C1 segment of cervical spinal cord (tissue), 14 donors: ENCODE measurements around the gene PSMD1.
"Not testable (repeated sequence)": the region's sequence is repeated elsewhere in the genome, so short reads cannot be mapped to it uniquely, and the experiment has no call there.

Experiments used
- DNase-seq, 14 donors: peaks; one replicate each; lab custom pipeline; 2025; lab: John Stamatoyannopoulos, UW

PSMD1 gene

DNA sequence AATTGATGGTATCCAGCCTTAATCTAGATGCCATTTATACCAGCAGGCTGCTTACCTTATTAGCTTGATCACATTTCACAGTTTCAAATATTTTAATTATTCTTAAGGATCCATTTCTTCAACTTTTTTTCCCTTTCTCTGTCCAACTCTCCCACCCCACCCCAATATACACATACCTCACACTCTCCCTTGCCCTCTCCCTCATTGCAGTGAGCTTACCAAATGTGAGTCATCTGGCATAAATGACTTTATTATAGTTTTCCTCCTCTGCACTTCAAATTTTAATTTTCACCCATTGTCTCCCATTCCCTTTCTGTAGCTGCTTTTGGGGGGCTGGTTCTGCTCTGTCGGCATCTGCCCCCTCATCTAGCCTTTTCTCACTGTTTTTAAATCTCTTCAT, 55.3 kb downstream of the PSMD1 start:
- DNase-seq, result no peak

- DNase-seq, result no peak
Observed at GRCh38 chr2:231113489-231113888, 56.8 kb downstream of the PSMD1 start.

GRCh38 chr2:231115651-231116050, 59.0 kb downstream of the PSMD1 start:
- no peak for DNase-seq

- DNase-seq, result no peak
Observed at GRCh38 chr2:231117148-231117547, 60.5 kb downstream of the PSMD1 start.

- DNase-seq, result no peak
Observed at GRCh38 chr2:231117922-231118613, 61.4 kb downstream of the PSMD1 start.

GRCh38 chr2:231118614-231118942, 61.9 kb downstream of the PSMD1 start:
- DNase-seq, result no peak

DNA sequence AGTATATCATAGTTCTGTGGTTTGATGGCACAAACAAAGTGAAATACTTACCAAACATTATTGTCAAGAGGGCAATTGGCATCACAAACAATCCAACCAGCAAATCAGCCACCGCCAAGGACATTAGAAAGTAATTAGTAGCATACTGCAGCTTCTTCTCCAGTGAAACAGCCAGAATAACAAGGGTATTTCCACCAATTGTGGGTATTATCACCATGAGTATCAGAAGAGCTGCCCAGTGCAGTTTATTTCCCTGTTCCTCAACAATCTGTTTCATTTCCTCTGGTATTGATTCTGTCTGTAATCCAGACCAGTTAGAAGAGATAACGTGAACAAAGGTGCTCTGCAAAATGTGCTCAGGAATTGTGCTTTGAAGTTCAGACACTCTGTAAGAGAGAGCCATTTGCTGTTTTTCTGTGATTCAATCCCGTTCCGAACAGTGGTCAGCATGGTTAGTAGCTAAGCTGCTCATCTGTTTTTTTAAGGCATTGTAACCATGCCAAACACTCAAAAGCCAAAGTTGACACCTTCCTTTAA, 66.8 kb downstream of the PSMD1 start:
- no peak for DNase-seq

- no peak for DNase-seq
Observed at GRCh38 chr2:231124838-231125568, 68.3 kb downstream of the PSMD1 start, which contains the start of gene HTR2B. Gene HTR2B, minus strand, starts transcription at chr2:231125042. Its CDS starts 1,278 bp downstream, at chr2:231123764.

DNA sequence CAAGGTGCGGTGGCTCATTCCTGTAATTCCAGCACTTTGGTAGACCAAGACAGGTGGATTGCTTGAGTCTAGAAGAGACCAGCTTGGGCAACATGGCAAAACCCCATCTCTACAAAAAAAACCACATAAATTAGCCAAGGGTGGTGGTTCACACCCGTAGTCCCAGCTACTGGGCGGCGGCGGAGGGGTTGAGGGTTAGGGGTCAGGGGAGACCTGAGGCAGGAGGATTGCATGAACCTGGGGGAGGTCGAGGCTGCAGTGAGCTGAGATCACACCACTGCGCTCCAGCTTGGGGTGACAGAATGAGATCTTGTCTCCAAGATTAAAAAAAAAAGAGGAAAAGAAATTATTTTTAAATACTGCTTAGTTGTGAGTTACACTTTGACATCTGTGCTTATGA, 69.5 kb downstream of the PSMD1 start:
- no peak for DNase-seq

DNA sequence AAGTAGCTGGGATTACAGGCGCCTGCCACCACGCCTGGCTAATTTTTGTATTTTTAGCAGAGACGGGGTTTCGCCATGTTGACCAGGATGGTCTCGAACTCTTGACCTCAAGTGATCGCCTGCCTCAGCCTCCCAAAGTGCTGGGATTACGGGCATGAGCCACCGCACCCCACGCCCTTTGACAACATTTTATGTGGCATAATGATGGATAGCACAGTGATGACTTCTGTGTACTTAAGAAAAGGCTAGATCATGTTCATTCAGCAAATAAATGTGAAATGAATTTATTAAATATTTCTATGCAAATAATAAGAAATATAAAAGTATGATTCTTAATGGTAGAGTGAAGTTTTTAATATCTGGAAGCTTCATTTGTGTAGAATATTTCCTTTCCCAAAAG, 70.8 kb downstream of the PSMD1 start:
- DNase-seq, result no peak

DNA sequence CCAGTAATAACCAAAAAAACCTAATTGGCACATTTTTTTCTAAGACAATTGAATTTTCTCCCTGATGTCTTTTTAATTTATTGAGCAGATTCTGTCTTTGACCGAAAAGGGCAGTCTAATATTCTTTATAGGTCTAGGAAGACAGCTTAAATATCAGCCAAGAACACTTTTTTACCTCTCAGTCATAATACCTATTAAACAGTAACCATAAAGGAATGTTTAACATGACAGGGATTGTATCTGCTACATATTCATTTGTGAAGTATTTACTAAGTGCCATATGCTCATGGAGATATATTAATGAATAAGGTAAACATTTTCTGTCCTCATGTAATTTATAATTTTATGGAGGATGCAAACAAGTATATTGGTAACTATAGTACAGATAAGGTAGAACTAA, 71.3 kb downstream of the PSMD1 start:
- no peak for DNase-seq

GRCh38 chr2:231128541-231128940, 71.9 kb downstream of the PSMD1 start:
- no peak for DNase-seq

DNA sequence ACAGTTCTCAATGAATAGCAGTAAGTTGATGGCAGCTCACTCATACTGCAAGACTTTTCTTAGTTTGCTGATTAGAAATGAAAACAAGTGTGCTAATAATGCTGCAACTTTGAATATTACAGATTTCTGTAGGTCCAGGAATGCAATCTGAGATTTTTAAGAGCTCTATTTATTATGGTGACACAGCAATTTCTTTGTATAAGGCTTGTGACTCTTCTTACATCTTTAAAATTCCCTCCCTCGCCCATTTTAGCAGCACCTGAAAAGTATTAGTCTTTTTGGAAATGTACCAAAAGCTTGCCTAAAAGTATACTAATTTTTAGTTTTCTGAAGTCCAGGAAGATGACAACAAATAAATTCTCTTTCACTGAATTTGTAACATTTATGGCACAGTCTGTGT, 72.5 kb downstream of the PSMD1 start:
- DNase-seq, result no peak

- DNase-seq, result no peak
Observed at GRCh38 chr2:231130336-231131056, 73.8 kb downstream of the PSMD1 start.

GRCh38 chr2:231132129-231132528, 75.5 kb downstream of the PSMD1 start:
- no peak for DNase-seq

DNA sequence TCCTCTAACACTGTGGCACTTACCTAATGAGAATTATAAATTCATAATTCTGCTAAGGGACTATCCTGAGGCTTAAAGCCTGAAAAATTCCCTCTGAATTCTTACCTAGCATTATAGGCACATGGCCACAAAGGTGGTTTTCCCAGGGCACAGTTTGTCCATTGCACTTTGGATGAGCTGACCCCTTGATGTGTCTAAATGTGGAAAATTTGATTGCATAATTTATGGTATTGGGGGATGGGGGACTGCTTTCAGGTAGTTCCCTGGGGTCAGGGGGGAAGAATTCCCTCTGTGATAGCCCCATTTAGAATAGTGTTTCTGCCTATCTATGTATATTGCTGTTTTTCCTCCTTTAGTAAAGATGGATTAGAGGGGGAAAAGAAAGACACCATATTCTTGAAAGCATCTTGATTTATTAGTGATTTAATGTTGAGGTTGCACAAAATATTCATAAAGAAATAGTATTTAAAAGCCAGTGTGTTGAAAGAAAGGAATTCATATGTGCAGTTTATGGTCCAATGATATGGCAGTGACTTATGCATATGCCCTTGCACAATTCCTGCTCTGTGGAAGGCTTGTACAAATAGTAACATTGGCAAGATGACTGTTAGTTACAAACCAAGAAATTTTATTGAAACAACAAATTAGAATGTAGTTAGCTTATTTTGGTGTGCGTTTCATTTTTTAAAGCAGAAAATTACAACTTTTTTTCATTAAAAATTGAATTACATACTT, 76.9 kb downstream of the PSMD1 start:
- no peak for DNase-seq

DNA sequence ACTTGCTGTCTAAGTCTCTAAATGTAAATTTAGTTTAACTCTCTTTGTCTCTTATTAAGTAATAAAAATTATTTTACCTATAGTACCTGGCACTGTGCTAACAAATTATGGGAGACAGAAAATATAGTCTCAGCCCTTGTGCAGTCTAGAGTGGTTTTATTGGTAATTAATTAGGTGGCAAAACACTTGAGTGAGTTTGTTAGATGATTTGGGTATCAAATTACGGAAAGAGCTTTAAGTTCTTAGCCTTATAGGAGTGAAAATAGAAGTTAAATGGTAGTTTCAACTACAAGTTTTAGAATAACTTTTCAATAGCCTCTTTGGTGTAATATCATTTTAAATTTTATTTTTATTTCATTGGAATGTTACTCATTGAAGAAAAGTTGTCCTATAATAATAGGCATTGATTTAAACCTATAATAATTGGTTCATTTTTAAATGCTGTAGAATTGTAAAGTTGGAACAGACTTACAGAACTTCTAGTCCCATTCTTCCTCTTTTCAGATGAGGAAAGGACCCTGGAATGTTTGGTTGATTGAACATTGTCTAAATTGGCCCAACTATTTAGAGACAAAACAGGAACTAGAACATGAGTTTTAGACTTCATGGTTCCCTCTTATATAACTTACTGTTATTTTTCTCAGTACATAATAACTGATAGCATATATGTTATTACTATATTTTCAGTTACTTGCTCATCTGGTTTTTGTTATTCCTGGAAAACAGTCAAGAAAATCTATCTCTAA, 78.4 kb downstream of the PSMD1 start:
- DNase-seq, result no peak

GRCh38 chr2:231138699-231139098, 82.0 kb downstream of the PSMD1 start:
- DNase-seq, result no peak

- no peak for DNase-seq
Observed at GRCh38 chr2:231139796-231140195, 83.1 kb downstream of the PSMD1 start.

DNA sequence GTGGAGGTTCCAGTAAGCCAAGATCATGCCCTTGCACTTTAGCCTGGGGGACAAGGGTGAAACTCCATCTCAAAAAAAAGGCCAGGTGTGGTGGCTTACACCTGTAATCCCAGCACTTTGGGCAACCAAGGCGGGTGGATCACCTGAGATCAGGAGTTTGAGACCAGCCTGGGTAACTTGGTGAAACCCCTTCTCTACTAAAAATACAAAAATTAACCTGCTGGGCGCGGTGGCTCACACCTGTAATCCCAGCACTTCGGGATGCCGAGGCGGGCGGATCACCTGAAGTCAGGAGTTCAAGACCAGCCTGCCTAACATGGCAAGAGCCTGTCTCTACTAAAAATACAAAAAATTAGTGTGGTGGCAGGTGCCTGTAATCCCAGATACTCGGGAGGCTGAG, 84.1 kb downstream of the PSMD1 start:
- DNase-seq, result not testable (repeated sequence)

- DNase-seq, result no peak
Observed at GRCh38 chr2:231144896-231145295, 88.2 kb downstream of the PSMD1 start.
